RWPE1 (cell line): Measurements from ENCODE around the gene NCOA7.

ENCODE experiments used
- CTCF ChIA-PET: fragments of 350-600 bp; sonication (Branson Sonifier 250); formaldehyde crosslinking; extraction: SDS; loops from one replicate; lab custom pipeline; 2021; lab: Yijun Ruan, JAX
- POLR2A ChIA-PET: fragments of 400-600 bp; formaldehyde crosslinking; extraction: SDS; loops from one replicate; lab custom pipeline; 2020; ENCODE audit warnings: antibody characterized with exemption; ENCODE audit not compliant: low non-redundant PET; lab: Yijun Ruan, JAX
- DNase-seq: peaks from one replicate; pipeline ENCODE4 v3.0.0; 2012; ENCODE audit warnings: low spot score
- H3K27ac ChIP-seq: fragments of 450-650 bp; 2 replicates; pipeline ENCODE4 v1.5.1; 2017
- TF ChIP-seq, protein P1 (sequence below): fragments of 450-650 bp; conservative IDR thresholded peaks from 2 replicates; pipeline ENCODE4 v1.5.1; 2017; ENCODE audit warnings: low read depth, mild to moderate bottlenecking

Gene NCOA7

DNA sequence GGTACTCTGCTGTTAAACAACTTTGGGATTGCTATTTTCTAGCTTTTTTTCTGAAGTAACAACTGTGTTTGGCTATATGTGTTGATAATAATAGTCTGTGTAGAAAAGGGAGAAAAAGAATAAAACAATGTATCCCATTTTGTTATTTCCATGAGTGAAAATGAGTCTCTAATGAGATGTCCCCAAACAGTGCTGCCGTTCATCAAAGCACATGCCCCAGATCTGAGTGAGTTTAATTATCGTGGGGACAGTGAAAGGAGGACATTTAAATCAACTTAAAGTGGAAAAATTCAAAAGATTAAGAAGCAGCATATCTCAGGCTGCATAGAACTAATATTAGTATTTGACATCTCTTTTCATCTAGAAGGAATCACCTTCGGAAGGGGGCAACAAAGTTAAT, 59.6 kb downstream of the NCOA7 start:
- TF ChIP-seq, protein P1, sequence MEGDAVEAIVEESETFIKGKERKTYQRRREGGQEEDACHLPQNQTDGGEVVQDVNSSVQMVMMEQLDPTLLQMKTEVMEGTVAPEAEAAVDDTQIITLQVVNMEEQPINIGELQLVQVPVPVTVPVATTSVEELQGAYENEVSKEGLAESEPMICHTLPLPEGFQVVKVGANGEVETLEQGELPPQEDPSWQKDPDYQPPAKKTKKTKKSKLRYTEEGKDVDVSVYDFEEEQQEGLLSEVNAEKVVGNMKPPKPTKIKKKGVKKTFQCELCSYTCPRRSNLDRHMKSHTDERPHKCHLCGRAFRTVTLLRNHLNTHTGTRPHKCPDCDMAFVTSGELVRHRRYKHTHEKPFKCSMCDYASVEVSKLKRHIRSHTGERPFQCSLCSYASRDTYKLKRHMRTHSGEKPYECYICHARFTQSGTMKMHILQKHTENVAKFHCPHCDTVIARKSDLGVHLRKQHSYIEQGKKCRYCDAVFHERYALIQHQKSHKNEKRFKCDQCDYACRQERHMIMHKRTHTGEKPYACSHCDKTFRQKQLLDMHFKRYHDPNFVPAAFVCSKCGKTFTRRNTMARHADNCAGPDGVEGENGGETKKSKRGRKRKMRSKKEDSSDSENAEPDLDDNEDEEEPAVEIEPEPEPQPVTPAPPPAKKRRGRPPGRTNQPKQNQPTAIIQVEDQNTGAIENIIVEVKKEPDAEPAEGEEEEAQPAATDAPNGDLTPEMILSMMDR = no peak
- H3K27ac ChIP-seq = no peak overlapping the region
- ChIA-PET POLR2A (no interaction called here), CTCF (no interaction called here)
- no peak for DNase-seq

DNA sequence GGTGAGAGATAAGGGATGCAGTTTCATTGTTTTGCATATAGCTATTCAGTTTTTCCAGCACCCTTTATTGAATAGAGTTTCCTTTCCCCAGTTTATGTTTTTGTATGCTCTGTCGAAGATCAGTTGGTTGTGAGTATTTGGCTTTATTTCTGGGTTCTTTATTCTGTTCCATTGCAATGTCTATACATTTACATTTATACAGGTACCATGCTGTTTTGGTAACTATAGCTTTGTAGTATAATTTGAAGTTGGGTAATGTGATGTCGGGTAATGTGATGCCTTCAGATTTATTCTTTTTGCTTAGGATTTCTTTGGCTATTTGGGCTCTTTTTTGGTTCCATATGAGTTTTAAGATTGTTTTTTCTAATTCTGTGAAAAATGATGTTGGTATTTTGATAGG, 61.8 kb downstream of the NCOA7 start:
- ChIA-PET POLR2A (no interaction called here), CTCF (no interaction called here)
- TF ChIP-seq, protein P1 = no peak
- H3K27ac ChIP-seq = no peak overlapping the region
- no peak for DNase-seq

DNA sequence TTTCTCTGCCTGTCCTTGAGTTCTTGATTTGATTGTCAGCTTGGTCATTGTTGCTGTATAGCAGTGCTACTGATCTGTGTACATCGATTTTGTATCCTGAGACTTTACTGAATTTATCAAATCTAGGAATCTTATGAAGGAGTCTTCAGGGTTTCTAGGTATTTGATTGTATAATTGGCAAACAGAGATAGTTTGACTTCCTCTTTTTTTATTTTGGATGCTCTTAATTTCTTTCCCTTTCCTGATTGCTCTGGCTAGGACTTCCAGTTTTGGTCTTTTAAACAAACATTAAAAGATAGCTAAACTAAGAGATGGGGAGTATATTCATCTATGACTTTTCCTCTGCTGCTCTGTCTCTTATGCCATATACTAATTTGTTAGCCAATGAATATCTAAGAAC, 62.4 kb downstream of the NCOA7 start:
- TF ChIP-seq, protein P1 = no peak
- H3K27ac ChIP-seq = no peak overlapping the region
- POLR2A ChIA-PET = no interaction called here
- CTCF ChIA-PET = interaction anchor here (0.6 kb wide), 1 partner anchor 13 kb away, joined by 3 read pairs; no protein-coding TSS in a partner anchor
- no peak for DNase-seq

DNA sequence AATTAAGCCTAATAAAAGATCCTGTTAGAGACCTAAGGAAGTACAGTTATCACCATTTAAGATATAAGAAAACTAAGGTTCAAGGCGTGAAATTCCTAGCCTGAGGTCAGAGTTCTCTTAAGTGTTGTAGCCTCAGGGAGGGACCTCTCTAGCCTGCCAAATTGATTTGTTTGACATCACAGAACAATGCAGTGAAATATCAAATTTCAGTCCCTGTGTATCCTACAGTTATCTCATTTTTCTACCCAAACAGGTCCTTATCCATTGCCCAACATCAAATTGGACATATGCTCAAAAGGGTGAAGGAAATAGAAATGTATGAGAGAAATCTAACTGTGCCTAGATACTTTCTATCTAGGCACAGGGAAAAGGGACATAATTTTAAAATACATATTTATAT, 63.0 kb downstream of the NCOA7 start:
- TF ChIP-seq, protein P1 = no peak
- ChIA-PET CTCF (no interaction called here), POLR2A (no interaction called here)
- DNase-seq = no peak
- H3K27ac ChIP-seq = no peak overlapping the region

DNA sequence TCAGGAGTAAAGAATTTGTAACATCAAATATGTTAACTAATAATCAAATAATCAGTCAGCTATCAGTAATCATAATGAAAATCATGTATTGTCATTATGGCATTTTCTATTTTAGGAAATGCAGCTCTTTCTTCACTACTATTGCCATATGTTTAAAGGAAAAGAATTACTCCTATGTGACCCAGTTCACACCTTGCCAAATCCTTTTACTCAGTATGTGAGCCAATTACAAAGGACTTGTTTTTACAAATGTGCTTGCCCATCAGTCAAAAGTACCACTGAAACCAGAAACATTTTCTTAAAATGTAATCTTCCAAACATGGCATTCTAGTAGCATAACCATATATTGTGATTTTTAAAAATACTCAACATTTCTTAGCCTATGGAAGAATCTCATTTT, 63.6 kb downstream of the NCOA7 start:
- TF ChIP-seq, protein P1 = no peak
- CTCF ChIA-PET = no interaction called here
- H3K27ac ChIP-seq = no peak overlapping the region
- DNase-seq = no peak
- POLR2A ChIA-PET = no interaction called here

DNA sequence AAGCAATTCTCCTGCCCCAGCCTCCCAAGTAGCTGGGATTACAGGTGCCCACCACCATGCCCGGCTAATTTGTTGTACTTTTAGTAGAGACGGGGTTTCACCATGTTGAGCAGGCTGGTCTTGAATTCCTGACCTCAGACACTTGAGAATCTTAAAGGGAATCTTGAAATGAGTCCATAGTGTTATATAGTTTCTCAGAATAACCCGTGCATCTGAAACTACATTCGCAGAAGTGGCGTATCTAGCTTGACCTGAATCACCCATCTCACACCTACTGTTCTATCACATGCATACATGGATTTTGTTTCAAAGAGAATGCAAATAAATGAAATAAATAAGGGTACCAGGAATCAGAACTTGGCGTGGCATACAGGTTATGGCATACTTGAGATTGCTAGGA, 65.0 kb downstream of the NCOA7 start:
- ChIA-PET POLR2A (no interaction called here), CTCF (interaction anchor here (0.6 kb wide), 1 partner anchor 156 kb away, joined by 3 read pairs; no protein-coding TSS in a partner anchor)
- TF ChIP-seq, protein P1 = no peak
- H3K27ac ChIP-seq = no peak overlapping the region
- DNase-seq = no peak
